Measurements from ENCODE around the gene SNX10. TPM values are rescaled to one million over a fixed set of nuclear protein-coding genes. Genes with fewer than 3 reads are reported as not detected.

The SNX10 gene
- total RNA-seq, 1 donor from 2014 or later: 1.3 TPM

- no peak for DNase-seq (ENCODE audit: low spot score)
- intact Hi-C loops (cut with DNase I): loop anchor here (10.0 kb wide), 1 partner anchor 266 kb away; no protein-coding TSS in a partner anchor
Measured at GRCh38 chr7:26360650-26361049, 69.0 kb downstream of the SNX10 start.

GRCh38 chr7:26361637-26362036 is 70.0 kb downstream of the SNX10 start:
- DNase-seq (ENCODE audit: low spot score): no peak

GRCh38 chr7:26363465-26363864 is 71.8 kb downstream of the SNX10 start:
- DNase-seq (ENCODE audit: low spot score): no peak
- intact Hi-C loops (cut with DNase I): loop anchor here (10.0 kb wide), 1 partner anchor 269 kb away; no protein-coding TSS in a partner anchor

More at GRCh38 chr7:26361637-26362036, 70.0 kb downstream of the SNX10 start:
- intact Hi-C loops (cut with DNase I): loop anchor here (10.0 kb wide), 1 partner anchor 267 kb away; no protein-coding TSS in a partner anchor

GRCh38 chr7:26365077-26365900 is 73.6 kb downstream of the SNX10 start:
- intact Hi-C loops (cut with DNase I): loop anchor here (1.0 to 10.0 kb wide), 2 partner anchors 270 to 471 kb away; no protein-coding TSS in a partner anchor
- no peak for DNase-seq (ENCODE audit: low spot score)

GRCh38 chr7:26365901-26366275 is 74.2 kb downstream of the SNX10 start:
- intact Hi-C loops (cut with DNase I): loop anchor here (1.0 to 10.0 kb wide), 2 partner anchors 271 to 472 kb away; no protein-coding TSS in a partner anchor
- DNase-seq (ENCODE audit: low spot score): no peak

- no peak for DNase-seq (ENCODE audit: low spot score)
- intact Hi-C loops (cut with DNase I): loop anchor here (10.0 kb wide), 1 partner anchor 272 kb away; no protein-coding TSS in a partner anchor
Measured at GRCh38 chr7:26367219-26367711, 75.6 kb downstream of the SNX10 start.

GRCh38 chr7:26368542-26368941 is 76.9 kb downstream of the SNX10 start:
- no peak for DNase-seq (ENCODE audit: low spot score)
- intact Hi-C loops (cut with DNase I): loop anchor here (2.0 to 10.0 kb wide), 3 partner anchors 274 to 792 kb away; no protein-coding TSS in a partner anchor

- intact Hi-C loops (cut with DNase I): loop anchor here (2.0 to 10.0 kb wide), 3 partner anchors 275 to 791 kb away; no protein-coding TSS in a partner anchor
- no peak for DNase-seq (ENCODE audit: low spot score)
Measured at GRCh38 chr7:26369593-26369992, 77.9 kb downstream of the SNX10 start.

GRCh38 chr7:26370011-26370410 is 78.3 kb downstream of the SNX10 start:
- intact Hi-C loops (cut with DNase I): loop anchor here (10.0 kb wide), 1 partner anchor 495 kb away; the partner anchor contains the start of gene SKAP2
- no peak for DNase-seq (ENCODE audit: low spot score)

GRCh38 chr7:26372249-26372648 is 80.6 kb downstream of the SNX10 start:
- DNase-seq (ENCODE audit: low spot score): no peak
- intact Hi-C loops (cut with DNase I): loop anchor here (10.0 kb wide), 1 partner anchor 493 kb away; the partner anchor contains the start of gene SKAP2

GRCh38 chr7:26372704-26373103 is 81.0 kb downstream of the SNX10 start:
- intact Hi-C loops (cut with DNase I): loop anchor here (10.0 kb wide), 1 partner anchor 492 kb away; the partner anchor contains the start of gene SKAP2
- no peak for DNase-seq (ENCODE audit: low spot score)

GRCh38 chr7:26374647-26375373 is 83.1 kb downstream of the SNX10 start:
- DNase-seq (ENCODE audit: low spot score): no peak
- intact Hi-C loops (cut with DNase I): loop anchor here (10.0 kb wide), 1 partner anchor 490 kb away; the partner anchor contains the start of gene SKAP2

- DNase-seq (ENCODE audit: low spot score): no peak
- intact Hi-C loops (cut with DNase I): loop anchor here (10.0 kb wide), 1 partner anchor 489 kb away; the partner anchor contains the start of gene SKAP2
Measured at GRCh38 chr7:26375726-26376174, 84.1 kb downstream of the SNX10 start.

- intact Hi-C loops (cut with DNase I): loop anchor here (10.0 kb wide), 1 partner anchor 488 kb away; the partner anchor contains the start of gene SKAP2
- DNase-seq (ENCODE audit: low spot score): no peak
Measured at GRCh38 chr7:26376175-26376917, 84.7 kb downstream of the SNX10 start.

GRCh38 chr7:26378016-26378415 is 86.4 kb downstream of the SNX10 start:
- intact Hi-C loops (cut with DNase I): loop anchor here (10.0 kb wide), 1 partner anchor 487 kb away; the partner anchor contains the start of gene SKAP2
- DNase-seq (ENCODE audit: low spot score): no peak

- intact Hi-C loops (cut with DNase I): loop anchor here (10.0 kb wide), 1 partner anchor 485 kb away; the partner anchor contains the start of gene SKAP2
Measured at GRCh38 chr7:26379711-26380110, 88.0 kb downstream of the SNX10 start.

GRCh38 chr7:26381476-26382353 is 90.1 kb downstream of the SNX10 start:
- DNase-seq (ENCODE audit: low spot score): no peak
- intact Hi-C loops (cut with DNase I): no loop called here

More at GRCh38 chr7:26379711-26380110, 88.0 kb downstream of the SNX10 start:
- DNase-seq (ENCODE audit: low spot score): no peak

- intact Hi-C loops (cut with DNase I): no loop called here
- DNase-seq (ENCODE audit: low spot score): no peak
Measured at GRCh38 chr7:26385240-26385639, 93.6 kb downstream of the SNX10 start.
